ENCODE results near the gene GARIN6.

- TF ChIP-seq CTCF (IDR thresholded peaks at IDR 0.05) (no peak), POLR2A (IDR thresholded peaks at IDR 0.05) (no peak)
Measured at GRCh38 chr12:99649551-99649950, 2.0 kb downstream of the GARIN6 start.

Measured in thyroid gland (tissue), 4 donors.